ENCODE data around the gene PIEZO2.
"Not testable (repeated sequence)": the region's sequence is repeated elsewhere in the genome, so short reads cannot be mapped to it uniquely, and the experiment has no call there.

The PIEZO2 gene

DNA sequence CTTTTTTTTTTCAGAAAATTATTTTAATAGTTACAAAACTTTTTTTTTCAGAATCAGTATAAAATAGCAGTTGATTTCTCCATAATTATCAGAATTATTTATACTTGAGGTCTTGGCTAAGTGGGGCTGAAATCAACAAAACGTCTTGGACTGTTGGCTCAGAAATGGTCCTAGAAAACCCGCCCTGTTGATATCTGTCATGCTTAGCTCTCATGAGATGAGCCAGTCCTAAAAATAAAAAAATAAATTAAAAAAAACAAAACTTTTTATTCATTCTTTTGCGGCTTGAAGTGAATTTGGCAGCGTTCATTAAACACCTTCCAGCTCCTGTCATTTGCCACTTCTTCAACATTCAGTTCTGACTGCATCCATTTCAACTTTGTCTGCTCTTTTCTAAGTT is 525.8 kb downstream of the PIEZO2 start:
- H3K79me2 ChIP-seq (ENCODE audit: control insufficient read depth, low read length); H3K9me2 ChIP-seq (replicated peaks; ENCODE audit: control insufficient read depth, low read length); H3F3A ChIP-seq (ENCODE audit: control insufficient read depth, insufficient read depth); H4K20me1 ChIP-seq (ENCODE audit: control insufficient read depth, insufficient read depth, low read depth, low read length); H3K4me2 ChIP-seq (ENCODE audit: low read length); H3K27me3 ChIP-seq (ENCODE audit: control insufficient read depth, low read length); H3K9me3 ChIP-seq (ENCODE audit: control insufficient read depth, insufficient read depth, low read length); H3K27ac ChIP-seq (ENCODE audit: low read depth, low read length); H3K36me3 ChIP-seq (ENCODE audit: control insufficient read depth, low read length); H3K4me3 ChIP-seq (ENCODE audit: low read length): not testable (repeated sequence)
- peaks cover 26% of the 10 kb centered on the region for H3K4me1 ChIP-seq (ENCODE audit: control insufficient read depth, low read length)

DNA sequence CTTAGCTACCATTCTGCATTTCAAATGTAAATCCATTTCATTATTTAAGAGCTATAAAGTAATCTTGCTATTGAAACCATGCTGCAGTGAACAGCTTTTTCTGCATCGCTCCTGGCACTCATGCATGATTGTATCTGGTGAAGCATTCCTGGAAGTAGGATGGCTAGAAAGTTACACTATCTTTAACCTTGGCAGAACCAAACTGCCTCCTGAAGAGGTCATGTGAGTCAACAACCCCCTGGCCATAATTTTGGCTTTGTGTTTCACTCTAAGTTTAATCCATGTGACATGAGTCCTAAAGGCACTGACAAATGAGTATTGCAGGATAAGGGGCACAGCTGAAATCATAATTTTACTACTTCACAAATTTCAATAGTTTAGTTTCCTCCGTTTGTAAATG is 526.4 kb downstream of the PIEZO2 start:
- H3K4me2 ChIP-seq (ENCODE audit: low read length); H3K9me2 ChIP-seq (replicated peaks; ENCODE audit: control insufficient read depth, low read length); H3K4me3 ChIP-seq (ENCODE audit: low read length); H3K36me3 ChIP-seq (ENCODE audit: control insufficient read depth, low read length); H4K20me1 ChIP-seq (ENCODE audit: control insufficient read depth, insufficient read depth, low read depth, low read length); H3K79me2 ChIP-seq (ENCODE audit: control insufficient read depth, low read length); H3K27me3 ChIP-seq (ENCODE audit: control insufficient read depth, low read length); H3K27ac ChIP-seq (ENCODE audit: low read depth, low read length); H3K9me3 ChIP-seq (ENCODE audit: control insufficient read depth, insufficient read depth, low read length); H3F3A ChIP-seq (ENCODE audit: control insufficient read depth, insufficient read depth): not testable (repeated sequence)
- peaks cover 19% of the 10 kb centered on the region for H3K4me1 ChIP-seq (ENCODE audit: control insufficient read depth, low read length)

DNA sequence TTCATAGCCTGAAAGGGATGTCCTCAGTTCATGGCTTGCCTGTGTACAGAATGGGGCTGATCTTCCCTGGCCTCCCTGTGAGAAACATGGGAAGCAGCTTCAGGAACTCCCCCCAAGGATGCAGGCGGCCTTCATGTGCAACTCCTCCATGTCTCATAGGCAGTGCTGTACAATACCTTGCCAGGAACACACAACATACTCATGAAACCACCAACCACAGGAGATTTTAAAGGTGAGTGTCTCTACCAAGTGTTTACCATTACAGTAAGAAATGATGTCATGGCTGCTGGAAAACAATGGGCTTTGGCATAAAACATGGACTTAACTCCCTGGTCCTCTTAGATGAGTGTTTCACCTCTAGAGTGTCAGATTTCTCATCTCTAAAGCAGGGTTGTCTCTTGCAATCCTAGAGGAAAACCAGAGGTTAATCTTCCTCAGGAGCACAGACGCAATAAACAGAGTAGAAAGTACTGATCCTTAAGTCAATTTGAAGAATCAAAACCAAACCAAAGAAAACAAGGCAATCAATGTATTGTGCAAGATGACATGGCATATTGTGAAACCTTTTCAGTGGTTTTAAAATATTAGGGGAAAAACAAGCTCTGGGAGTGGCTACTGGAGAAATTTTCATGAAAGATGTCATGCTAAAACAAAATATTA is 528.6 kb downstream of the PIEZO2 start:
- not testable (repeated sequence) for H3K27me3 ChIP-seq (ENCODE audit: control insufficient read depth, low read length); H3K27ac ChIP-seq (ENCODE audit: low read depth, low read length); H3F3A ChIP-seq (ENCODE audit: control insufficient read depth, insufficient read depth); H3K79me2 ChIP-seq (ENCODE audit: control insufficient read depth, low read length); H3K4me3 ChIP-seq (ENCODE audit: low read length); H3K9me3 ChIP-seq (ENCODE audit: control insufficient read depth, insufficient read depth, low read length); H4K20me1 ChIP-seq (ENCODE audit: control insufficient read depth, insufficient read depth, low read depth, low read length); H3K4me1 ChIP-seq (ENCODE audit: control insufficient read depth, low read length); H3K9me2 ChIP-seq (replicated peaks; ENCODE audit: control insufficient read depth, low read length); H3K36me3 ChIP-seq (ENCODE audit: control insufficient read depth, low read length); H3K4me2 ChIP-seq (ENCODE audit: low read length)

Data from DOHH2 (cell line).